Uterus (tissue), 4 donors: Measurements from ENCODE around the gene SLC4A1AP. TPM values are rescaled to one million over a fixed set of nuclear protein-coding genes. Genes with fewer than 3 reads are reported as not detected.

ENCODE experiments used
- DNase-seq, 2 donors: peaks; one replicate each; pipeline ENCODE4 v3.0.0-alpha.2; 2019 to 2020
- H3K27ac ChIP-seq, 2 donors: fragments of 200-600 bp; sonication (generic); 1 replicate in 1 of 2; 2 replicates in 1 of 2; pipeline ENCODE4 v1.5.1; 2016 to 2018
- H3K27me3 ChIP-seq, 2 donors: fragments of 200-600 bp; sonication (generic); one replicate each; pipeline ENCODE4 v1.5.1; 2018 to 2019; ENCODE audit warnings: control low read depth in 1 of 2
- H3K36me3 ChIP-seq, 2 donors: fragments of 200-600 bp; sonication (generic); one replicate each; pipeline ENCODE4 v1.5.1; 2019; ENCODE audit warnings: control low read depth in 1 of 2
- H3K4me1 ChIP-seq, 2 donors: fragments of 200-600 bp; sonication (generic); one replicate each; pipeline ENCODE4 v1.5.1; 2018 to 2019; ENCODE audit warnings: control low read depth in 1 of 2
- H3K4me3 ChIP-seq, 2 donors: fragments of 200-600 bp; sonication (generic); 1 replicate in 1 of 2; 2 replicates in 1 of 2; pipeline ENCODE4 v1.5.1; 2018 to 2019; ENCODE audit warnings: mild to moderate bottlenecking in 1 of 2
- H3K9me3 ChIP-seq, 2 donors: fragments of 200-600 bp; sonication (generic); one replicate each; pipeline ENCODE4 v1.5.1; 2019; ENCODE audit warnings: control low read depth in 1 of 2
- CTCF ChIP-seq, 4 experiments: fragments of 200-600 bp in 2 of 4; fragments of 450-650 bp in 2 of 4; sonication (generic) in 2 of 4; IDR thresholded peaks; one replicate each; pipeline ENCODE4 v1.5.1; 2016 to 2019; ENCODE audit warnings: antibody characterized with exemption in 4 of 4, mild to moderate bottlenecking in 2 of 4, moderate library complexity in 1 of 4
- POLR2A ChIP-seq, 2 donors: fragments of 450-650 bp; IDR thresholded peaks; one replicate each; pipeline ENCODE4 v1.6.1; 2016; ENCODE audit warnings: antibody characterized with exemption in 2 of 2, mild to moderate bottlenecking in 1 of 2, moderate library complexity in 1 of 2
- intact Hi-C: fragments of 100-400 bp; cut with DNase I; formaldehyde crosslinking; loops from one replicate; pipeline ENCODE4 v1.15.1; 2023; ENCODE audit warnings: low total_unique reads
- total RNA-seq, 4 donors: library from RNA; depleted of rRNA in 3 of 4; stranded (reverse); fragments of >200 nt in 3 of 4; gene quantifications; one replicate each; pipeline versions ENCODE4 v1.1.0 to v1.2.4, GENCODE V29; 2014 to 2023
- donor health status: DM: yes; HTN: yes; CAD: no.

SLC4A1AP gene
- total RNA-seq, 4 donors from 2014 or later: 15.0 to 23.8 (median 23.1) TPM

GRCh38 chr2:27711804-27712203, 48.1 kb downstream of the SLC4A1AP start:
- intact Hi-C loops: no loop called here
- peaks cover 0 to 4% of the 10 kb centered on the region in 2 donors for H3K4me1 ChIP-seq
- TF ChIP-seq CTCF (IDR thresholded peaks at IDR 0.05): no peak
- no peak for TF ChIP-seq POLR2A (IDR thresholded peaks at IDR 0.05)

GRCh38 chr2:27712522-27712921, 48.8 kb downstream of the SLC4A1AP start:
- Histone ChIP-seq H3K4me1 (peaks cover 0 to 4% of the 10 kb centered on the region in 2 donors), H3K9me3 (no peaks in the 10 kb centered on the region), H3K4me3 (no peak overlapping the region), H3K27ac (no peak overlapping the region), H3K36me3 (no peaks in the 10 kb centered on the region), H3K27me3 (no peaks in the 10 kb centered on the region)
- intact Hi-C loops: no loop called here
- TF ChIP-seq CTCF (IDR thresholded peaks at IDR 0.05) (no peak), POLR2A (IDR thresholded peaks at IDR 0.05) (no peak)
- DNase-seq: no peak

More at GRCh38 chr2:27711804-27712203, 48.1 kb downstream of the SLC4A1AP start:
- Histone ChIP-seq H3K27ac (no peak overlapping the region), H3K9me3 (no peaks in the 10 kb centered on the region), H3K27me3 (no peaks in the 10 kb centered on the region), H3K4me3 (no peak overlapping the region), H3K36me3 (no peaks in the 10 kb centered on the region)
- DNase-seq: no peak

- intact Hi-C loops: no loop called here
- no peak for DNase-seq
- H3K4me3 ChIP-seq: no peak overlapping the region
- TF ChIP-seq POLR2A (IDR thresholded peaks at IDR 0.05) (no peak), CTCF (IDR thresholded peaks at IDR 0.05) (no peak)
- H3K9me3 ChIP-seq: no peaks in the 10 kb centered on the region
- no peaks in the 10 kb centered on the region for H3K36me3 ChIP-seq
- H3K4me1 ChIP-seq: peaks cover 0 to 4% of the 10 kb centered on the region in 2 donors
- H3K27ac ChIP-seq: no peak overlapping the region
- no peaks in the 10 kb centered on the region for H3K27me3 ChIP-seq
Observed at GRCh38 chr2:27713201-27713600, 49.5 kb downstream of the SLC4A1AP start.

GRCh38 chr2:27714053-27714452, 50.4 kb downstream of the SLC4A1AP start:
- DNase-seq: no peak
- intact Hi-C loops: no loop called here
- no peak overlapping the region for H3K4me3 ChIP-seq
- H3K36me3 ChIP-seq: no peaks in the 10 kb centered on the region
- peak overlapping the region; percentile 86 for H3K27ac ChIP-seq
- peaks cover 0 to 4% of the 10 kb centered on the region in 2 donors for H3K4me1 ChIP-seq
- TF ChIP-seq CTCF (IDR thresholded peaks at IDR 0.05): no peak
- TF ChIP-seq POLR2A (IDR thresholded peaks at IDR 0.05): no peak
- H3K9me3 ChIP-seq: no peaks in the 10 kb centered on the region
- no peaks in the 10 kb centered on the region for H3K27me3 ChIP-seq

GRCh38 chr2:27714851-27715291, 51.2 kb downstream of the SLC4A1AP start:
- Histone ChIP-seq H3K9me3 (no peaks in the 10 kb centered on the region), H3K27ac (peak overlapping the region; percentile 86), H3K4me1 (peaks cover 0 to 4% of the 10 kb centered on the region in 2 donors), H3K4me3 (peak overlapping the region; percentile 25 to 53), H3K36me3 (no peaks in the 10 kb centered on the region), H3K27me3 (no peaks in the 10 kb centered on the region)
- no peak for DNase-seq
- intact Hi-C loops: no loop called here
- TF ChIP-seq CTCF (IDR thresholded peaks at IDR 0.05) (no peak), POLR2A (IDR thresholded peaks at IDR 0.05) (no peak)
